Mucosa of descending colon (tissue), 3 donors: Measurements from ENCODE around the gene EMC8. TPM values are rescaled to one million over a fixed set of nuclear protein-coding genes. Genes with fewer than 3 reads are reported as not detected.

ENCODE experiments used
- ATAC-seq: fragments of 200-7000 bp; cut with Tn5 transposase; one replicate; pipeline ENCODE4 v1.9.1; 2020; ENCODE audit warnings: mild to moderate bottlenecking, moderate library complexity
- DNase-seq, 3 donors: peaks; one replicate each; pipeline ENCODE4 v3.0.0-alpha.2; 2020
- H3K36me3 ChIP-seq: fragments of 200-600 bp; one replicate; pipeline ENCODE4 v1.8.0; 2021; ENCODE audit warnings: low read depth, mild to moderate bottlenecking
- H3K4me1 ChIP-seq: fragments of 200-600 bp; one replicate; pipeline ENCODE4 v1.8.0; 2021; ENCODE audit warnings: low read depth, mild to moderate bottlenecking
- H3K4me3 ChIP-seq: fragments of 200-600 bp; one replicate; pipeline ENCODE4 v1.8.0; 2021; ENCODE audit warnings: mild to moderate bottlenecking
- H3K9me3 ChIP-seq: fragments of 200-600 bp; one replicate; pipeline ENCODE4 v1.8.0; 2021; ENCODE audit warnings: mild to moderate bottlenecking
- intact Hi-C, 2 donors: fragments of 100-400 bp; cut with DNase I in 1 of 2; cut with micrococcal nuclease in 1 of 2; formaldehyde crosslinking; loops; one replicate each; pipeline versions ENCODE4 v1.11.0 to v1.11.1; 2022; cut with DNase I, micrococcal nuclease
- total RNA-seq, 3 donors: library from RNA; stranded (reverse); fragmentation: NEBNext Ultra II Directional in 2 of 3; extraction: Animal tissue kit (Norgen Biotek cat#: 25700) in 2 of 3; gene quantifications; one replicate each; pipeline versions ENCODE4 v1.2.1 to v1.2.4, GENCODE V29; 2021 to 2023
- TF ChIP-seq, protein P1 (sequence below): fragments of 200-600 bp; IDR thresholded peaks from one replicate; pipeline ENCODE4 v1.8.0; 2022; ENCODE audit warnings: antibody characterized with exemption, mild to moderate bottlenecking
- donor health status: DM: no; HTN: no; CAD: no; lungs with moderate emphysema.
- donor health status: DM: no; HTN: no; CAD: no.
- donor health status: DM: no; HTN: yes; CAD: no.

The EMC8 gene
- total RNA-seq, 3 donors from 2014 or later, result 27.7 to 31.0 (median 30.2) TPM

DNA sequence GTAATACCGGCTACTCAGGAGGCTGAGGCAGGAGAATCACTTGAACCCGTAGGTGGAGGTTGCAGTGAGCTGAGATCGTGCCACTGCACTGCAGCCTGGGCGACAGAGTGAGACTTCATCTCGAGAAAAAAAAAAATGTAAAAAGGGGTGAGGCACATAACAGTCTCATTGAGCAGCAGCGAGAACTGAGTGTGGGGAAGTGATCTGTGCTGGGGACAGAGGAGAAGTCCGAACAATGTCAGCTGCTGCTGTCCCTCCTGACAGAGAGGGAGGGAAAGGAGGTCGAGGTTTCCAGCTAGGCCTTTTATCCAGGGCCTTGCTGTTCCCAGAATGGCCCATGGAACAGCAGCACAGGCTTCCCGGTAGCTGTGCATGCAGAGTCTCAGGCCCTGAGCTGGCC lies 62.4 kb downstream of the EMC8 start:
- ATAC-seq, result no peak
- Histone ChIP-seq H3K4me1 (no peaks in the 10 kb centered on the region), H3K36me3 (no peaks in the 10 kb centered on the region), H3K9me3 (no peaks in the 10 kb centered on the region), H3K4me3 (no peak overlapping the region)
- TF ChIP-seq, protein P1, sequence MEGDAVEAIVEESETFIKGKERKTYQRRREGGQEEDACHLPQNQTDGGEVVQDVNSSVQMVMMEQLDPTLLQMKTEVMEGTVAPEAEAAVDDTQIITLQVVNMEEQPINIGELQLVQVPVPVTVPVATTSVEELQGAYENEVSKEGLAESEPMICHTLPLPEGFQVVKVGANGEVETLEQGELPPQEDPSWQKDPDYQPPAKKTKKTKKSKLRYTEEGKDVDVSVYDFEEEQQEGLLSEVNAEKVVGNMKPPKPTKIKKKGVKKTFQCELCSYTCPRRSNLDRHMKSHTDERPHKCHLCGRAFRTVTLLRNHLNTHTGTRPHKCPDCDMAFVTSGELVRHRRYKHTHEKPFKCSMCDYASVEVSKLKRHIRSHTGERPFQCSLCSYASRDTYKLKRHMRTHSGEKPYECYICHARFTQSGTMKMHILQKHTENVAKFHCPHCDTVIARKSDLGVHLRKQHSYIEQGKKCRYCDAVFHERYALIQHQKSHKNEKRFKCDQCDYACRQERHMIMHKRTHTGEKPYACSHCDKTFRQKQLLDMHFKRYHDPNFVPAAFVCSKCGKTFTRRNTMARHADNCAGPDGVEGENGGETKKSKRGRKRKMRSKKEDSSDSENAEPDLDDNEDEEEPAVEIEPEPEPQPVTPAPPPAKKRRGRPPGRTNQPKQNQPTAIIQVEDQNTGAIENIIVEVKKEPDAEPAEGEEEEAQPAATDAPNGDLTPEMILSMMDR, result no peak
- DNase-seq, result no peak
- intact Hi-C loops, result no loop called here

DNA sequence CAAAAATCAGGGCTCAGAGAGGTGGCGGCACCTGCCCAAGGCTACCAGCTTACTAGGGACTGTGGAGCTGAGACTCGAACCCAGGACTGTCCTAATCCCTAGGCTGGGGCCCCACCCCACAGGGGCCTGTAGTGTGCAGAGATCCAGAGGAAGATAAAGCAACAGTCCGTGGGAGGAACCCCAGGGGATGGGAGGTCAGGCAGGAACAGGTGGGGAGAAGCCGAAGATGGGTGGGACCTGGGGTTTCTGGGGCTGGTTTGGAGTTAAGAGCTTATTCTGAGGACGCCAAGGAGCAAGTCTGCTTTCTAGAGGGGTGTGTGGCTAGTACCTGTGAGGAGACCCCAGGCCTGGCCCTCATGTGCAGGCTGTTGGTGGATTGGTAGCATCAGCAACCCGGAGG lies 63.4 kb downstream of the EMC8 start:
- intact Hi-C loops, result no loop called here
- ATAC-seq, result no peak
- TF ChIP-seq, protein P1, result no peak
- no peaks in the 10 kb centered on the region for H3K36me3 ChIP-seq
- DNase-seq, result no peak
- H3K4me3 ChIP-seq, result no peak overlapping the region
- no peaks in the 10 kb centered on the region for H3K9me3 ChIP-seq
- no peaks in the 10 kb centered on the region for H3K4me1 ChIP-seq

DNA sequence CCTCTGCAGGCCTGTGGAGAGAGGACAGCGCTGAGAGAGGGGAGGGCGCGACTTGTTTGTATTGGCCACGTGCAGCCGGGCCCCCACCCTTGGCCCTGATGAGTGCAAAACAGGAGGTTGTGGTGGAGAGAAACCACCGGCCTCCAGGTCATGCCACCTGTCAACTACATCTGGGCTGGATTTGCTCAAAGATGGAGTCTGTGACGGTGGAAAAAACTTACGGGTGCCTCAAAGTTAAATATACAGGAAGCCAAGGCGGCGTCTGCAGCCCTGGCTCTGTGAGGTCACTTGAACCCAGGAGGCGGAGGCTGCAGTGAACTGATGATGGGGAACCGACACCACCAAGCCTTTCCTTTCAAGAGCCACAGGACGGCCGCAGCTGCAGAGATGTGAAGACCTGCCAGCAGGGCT lies 64.1 kb downstream of the EMC8 start:
- Histone ChIP-seq H3K36me3 (no peaks in the 10 kb centered on the region), H3K4me1 (no peaks in the 10 kb centered on the region), H3K4me3 (no peak overlapping the region), H3K9me3 (no peaks in the 10 kb centered on the region)
- TF ChIP-seq, protein P1, result no peak
- ATAC-seq (peak; percentile 69), DNase-seq (peak in 2 of 3 donors; percentile 51 to 79)
- intact Hi-C loops, result no loop called here

DNA sequence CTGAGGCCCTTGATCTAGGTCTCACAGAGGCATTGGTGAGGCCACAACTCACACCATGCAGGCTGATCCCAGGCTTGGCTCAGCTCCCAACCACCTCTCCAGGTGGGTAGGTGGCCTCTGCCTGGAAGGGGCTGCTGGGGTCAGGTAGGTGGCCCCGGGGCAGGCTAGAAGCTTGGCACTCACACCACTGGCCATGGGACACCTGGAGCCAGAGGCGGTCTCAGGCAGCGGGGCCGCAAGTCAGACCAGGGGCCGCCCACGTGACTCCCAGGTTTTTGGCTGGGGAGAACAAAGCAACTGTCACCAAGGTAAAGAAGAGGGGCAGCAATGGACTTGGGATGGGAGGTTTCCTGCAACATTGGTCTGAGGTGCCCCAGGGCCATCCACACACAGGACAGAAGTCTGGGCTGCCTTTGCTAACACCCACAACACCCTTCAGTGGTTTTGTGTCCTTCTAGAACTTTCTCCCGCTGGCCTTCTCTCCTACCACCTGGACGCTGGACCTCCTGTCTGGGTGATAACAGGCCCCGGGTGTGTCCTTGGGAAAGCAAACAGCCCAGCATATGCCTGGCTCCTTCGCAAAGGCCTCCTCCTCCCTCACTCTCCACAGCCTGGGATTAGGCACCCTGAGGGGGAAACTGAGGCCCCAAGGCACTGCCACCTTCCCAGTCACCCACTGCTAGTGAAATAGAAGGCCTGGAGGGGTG lies 64.9 kb downstream of the EMC8 start:
- H3K4me3 ChIP-seq, result no peak overlapping the region
- no peaks in the 10 kb centered on the region for H3K36me3 ChIP-seq
- no peaks in the 10 kb centered on the region for H3K4me1 ChIP-seq
- ATAC-seq, result peak; percentile 14
- TF ChIP-seq, protein P1, result no peak
- no peaks in the 10 kb centered on the region for H3K9me3 ChIP-seq
- DNase-seq, result no peak
- intact Hi-C loops, result no loop called here

DNA sequence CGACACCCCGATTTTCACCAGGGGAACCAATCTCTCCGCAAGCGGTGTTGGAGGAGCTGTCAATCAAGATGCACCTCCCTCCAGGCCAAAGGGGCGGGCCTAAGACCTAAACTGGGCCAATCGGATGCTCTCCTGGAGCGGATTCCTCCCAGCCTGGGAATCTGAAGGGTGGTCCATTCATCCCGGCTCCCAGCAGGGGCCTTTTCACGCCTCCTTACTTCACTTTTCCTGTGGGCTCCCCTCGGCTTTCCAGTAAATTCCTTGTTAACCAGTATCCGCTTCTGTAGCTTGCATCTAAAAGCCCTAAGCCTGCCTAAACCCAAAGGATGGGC lies 65.5 kb downstream of the EMC8 start:
- H3K36me3 ChIP-seq, result no peaks in the 10 kb centered on the region
- TF ChIP-seq, protein P1, result no peak
- no peaks in the 10 kb centered on the region for H3K4me1 ChIP-seq
- no peak overlapping the region for H3K4me3 ChIP-seq
- intact Hi-C loops, result no loop called here
- ATAC-seq (no peak), DNase-seq (no peak)
- no peaks in the 10 kb centered on the region for H3K9me3 ChIP-seq
